Activated naive CD4-positive, alpha-beta T cell treated with anti-CD3 and anti-CD28 coated beads, Interleukin-2, amount 50 U/mL, for 72 hours (primary cell): ENCODE measurements around the gene DCXR. TPM values are rescaled to one million over a fixed set of nuclear protein-coding genes. Genes with fewer than 3 reads are reported as not detected.

Source experiments
- ATAC-seq, 2 donors: fragments of 150-1000 bp; cut with Tn5 transposase; 2 replicates each; pipeline ENCODE4 v1.10.0; 2021; ENCODE audit warnings: mild to moderate bottlenecking in 2 of 2, moderate library complexity in 2 of 2
- DNase-seq, 2 donors: peaks; one replicate each; pipeline ENCODE4 v3.0.0; 2021 to 2022; ENCODE audit warnings: low spot score in 2 of 2
- H3K27ac Mint-ChIP-seq, 2 donors: one replicate each; pipeline ENCODE4 v1.8.0; 2022; ENCODE audit warnings: mild to moderate bottlenecking in 2 of 2, mixed read lengths in 2 of 2
- H3K36me3 Mint-ChIP-seq, 2 donors: one replicate each; pipeline ENCODE4 v1.8.0; 2022; ENCODE audit warnings: mixed read lengths in 2 of 2
- H3K9me3 Mint-ChIP-seq, 2 donors: one replicate each; pipeline ENCODE4 v1.8.0; 2022; ENCODE audit warnings: mixed read lengths in 2 of 2
- total RNA-seq, 2 donors: library from RNA; stranded (reverse); gene quantifications; one replicate each; pipeline ENCODE4 v1.2.3, GENCODE V29; 2022

Gene DCXR
- total RNA-seq, 2 donors from 2014 or later, result 85.5 to 128 TPM

DNA sequence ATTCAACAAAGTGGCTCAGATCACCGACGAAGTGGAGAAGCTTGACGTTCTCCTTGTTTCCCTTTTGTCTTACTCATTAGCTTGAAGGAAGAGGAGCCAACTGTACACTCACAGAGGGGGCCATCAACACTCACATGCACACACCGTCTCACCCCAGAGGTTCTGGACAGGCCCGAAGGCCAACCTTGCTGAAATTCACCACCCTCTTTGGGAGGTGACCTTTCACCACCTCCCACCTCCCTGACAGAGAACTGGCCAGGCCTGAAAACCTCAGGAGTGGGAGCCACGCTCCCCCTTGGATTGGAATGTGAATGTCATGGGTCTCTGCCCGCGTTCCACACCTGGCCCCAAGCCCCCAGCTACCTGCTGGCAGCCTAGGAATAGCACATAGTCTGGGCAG, 2.0 kb downstream of the DCXR start:
- no peaks in the 10 kb centered on the region for H3K9me3 Mint-ChIP-seq
- H3K27ac Mint-ChIP-seq, result no peak overlapping the region
- ATAC-seq, result no peak
- no peaks in the 10 kb centered on the region for H3K36me3 Mint-ChIP-seq
- DNase-seq, result no peak

GRCh38 chr17:82034371-82035011, 3.0 kb downstream of the DCXR start:
- DNase-seq, result no peak
- H3K9me3 Mint-ChIP-seq, result no peaks in the 10 kb centered on the region
- H3K27ac Mint-ChIP-seq, result no peak overlapping the region
- H3K36me3 Mint-ChIP-seq, result no peaks in the 10 kb centered on the region
- no peak for ATAC-seq

- no peak overlapping the region for H3K27ac Mint-ChIP-seq
- H3K9me3 Mint-ChIP-seq, result no peaks in the 10 kb centered on the region
- H3K36me3 Mint-ChIP-seq, result no peaks in the 10 kb centered on the region
- ATAC-seq, result no peak
- DNase-seq, result no peak
Measured at GRCh38 chr17:82033359-82034085, 4.0 kb downstream of the DCXR start.

DNA sequence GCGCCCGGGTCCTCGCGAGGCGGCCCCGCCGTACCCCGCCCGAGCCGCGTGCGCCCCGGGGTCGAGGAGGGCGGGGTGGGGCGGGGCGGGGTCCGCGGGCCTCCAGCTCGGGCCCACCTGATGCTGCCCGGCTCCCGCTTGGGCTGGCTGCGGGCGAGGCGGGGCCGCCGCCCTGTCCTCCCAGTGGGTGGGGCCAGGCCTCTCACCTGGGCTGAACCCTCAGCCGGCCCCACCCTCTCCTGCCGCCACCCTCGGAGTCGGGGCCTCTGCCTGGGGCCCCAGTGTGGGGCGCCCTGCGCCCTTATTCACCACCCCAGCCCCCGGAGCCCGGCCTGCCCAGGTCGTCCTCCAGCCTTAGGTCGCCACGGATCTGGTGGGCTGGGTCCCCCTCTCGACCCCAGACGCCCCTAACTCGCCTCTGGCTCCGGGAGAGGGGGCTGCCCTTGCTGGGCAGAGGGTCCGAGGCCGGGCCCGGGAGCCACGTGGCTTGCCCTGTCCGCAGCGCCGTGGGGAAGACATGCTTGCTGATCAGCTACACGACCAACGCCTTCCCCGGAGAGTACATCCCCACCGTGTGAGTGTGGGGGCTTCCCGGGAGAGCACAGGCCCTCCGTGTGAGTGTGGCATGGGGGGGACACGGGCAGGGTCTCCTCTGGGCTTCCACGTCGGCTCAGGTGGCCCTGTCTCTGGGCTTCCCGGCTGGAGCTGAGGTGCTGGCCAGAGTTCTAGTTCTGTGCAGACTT, 5.4 kb downstream of the DCXR start:
- peak; percentile 11 to 72 for ATAC-seq
- no peak overlapping the region for H3K27ac Mint-ChIP-seq
- DNase-seq, result peak in 1 of 2 donors; percentile 69

GRCh38 chr17:82031303-82031884, 6.1 kb downstream of the DCXR start, which contains the start of gene RAC3:
TSS of gene RAC3 (plus strand) at chr17:82031678. CDS start at chr17:82031762, 84 bp downstream.
- Mint-ChIP-seq H3K36me3 (no peaks in the 10 kb centered on the region), H3K9me3 (no peaks in the 10 kb centered on the region), H3K27ac (no peak within 1 kb of the TSS)
- peak in 1 of 2 donors; percentile 41 for ATAC-seq
- DNase-seq, result no peak

More for the DNA sequence above, 5.4 kb downstream of the DCXR start:
- Mint-ChIP-seq H3K9me3 (no peaks in the 10 kb centered on the region), H3K36me3 (no peaks in the 10 kb centered on the region)

DNA sequence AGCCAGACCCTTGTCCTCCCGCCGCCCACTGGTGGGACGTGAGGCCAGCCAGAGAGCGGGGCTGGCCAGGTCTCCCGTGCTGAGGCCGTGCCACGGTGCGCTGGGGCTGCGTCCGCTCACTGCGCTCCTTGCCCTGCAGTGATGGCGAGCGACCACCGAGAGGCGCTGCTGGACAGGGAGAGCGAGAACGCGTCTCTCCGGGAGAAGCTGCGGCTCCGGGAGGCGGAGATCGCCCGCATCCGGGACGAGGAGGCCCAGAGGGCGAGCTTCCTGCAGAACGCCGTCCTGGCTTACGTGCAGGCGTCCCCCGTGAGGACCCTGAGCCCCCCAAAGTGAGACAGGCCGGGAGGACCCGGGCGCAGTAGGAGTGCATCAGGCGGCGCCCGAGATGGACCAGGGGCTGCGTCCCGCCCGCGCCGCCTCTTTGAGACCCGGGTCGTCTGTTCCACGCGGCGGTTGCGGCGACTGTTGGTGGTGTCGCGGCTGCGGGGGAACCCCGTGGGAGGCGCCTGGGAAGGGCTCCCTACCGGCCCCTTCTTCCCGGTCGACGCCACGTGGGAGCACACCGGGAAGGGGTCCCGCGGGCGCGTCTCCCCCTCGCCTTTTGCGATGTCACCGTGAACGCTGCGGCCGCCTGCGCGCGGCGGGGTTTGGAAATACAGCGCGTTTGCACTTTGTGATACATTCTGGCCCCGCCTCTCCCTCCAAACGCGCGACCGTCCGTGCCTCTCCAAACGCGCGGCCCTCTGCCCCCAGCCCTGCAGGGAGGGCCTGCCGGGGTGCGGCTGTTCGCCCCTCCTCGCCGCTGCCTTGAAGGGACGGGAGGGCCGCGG, 6.8 kb downstream of the DCXR start:
- ATAC-seq (peak; percentile 71 to 85), DNase-seq (peak; percentile 86 to 92)
- H3K9me3 Mint-ChIP-seq, result no peaks in the 10 kb centered on the region
- no peak overlapping the region for H3K27ac Mint-ChIP-seq
- no peaks in the 10 kb centered on the region for H3K36me3 Mint-ChIP-seq

DNA sequence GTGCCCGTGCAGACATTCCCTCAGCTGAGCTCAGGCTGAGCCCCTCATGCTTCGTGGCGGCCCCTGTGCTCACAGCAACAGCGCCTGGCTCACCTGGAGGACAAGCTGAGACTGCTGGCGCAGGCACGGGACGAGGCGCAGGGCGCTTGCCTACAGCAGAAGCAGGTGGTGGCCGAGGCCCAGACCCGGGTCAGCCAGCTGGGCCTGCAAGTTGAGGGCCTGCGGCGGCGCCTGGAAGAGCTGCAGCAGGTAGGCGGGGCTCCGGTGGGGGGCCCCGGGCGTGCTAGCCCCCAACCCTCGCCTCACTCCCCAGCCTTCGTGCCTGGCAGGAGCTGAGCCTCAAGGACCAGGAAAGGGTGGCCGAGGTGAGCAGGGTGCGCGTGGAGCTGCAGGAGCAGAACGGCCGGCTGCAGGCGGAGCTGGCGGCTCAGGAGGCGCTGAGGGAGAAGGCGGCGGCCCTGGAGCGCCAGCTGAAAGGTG, 7.5 kb downstream of the DCXR start:
- ATAC-seq (peak; percentile 0 to 2), DNase-seq (no peak)
- no peak overlapping the region for H3K27ac Mint-ChIP-seq
- no peaks in the 10 kb centered on the region for H3K36me3 Mint-ChIP-seq
- H3K9me3 Mint-ChIP-seq, result no peaks in the 10 kb centered on the region

GRCh38 chr17:82029391-82029790, 8.1 kb downstream of the DCXR start:
- ATAC-seq (no peak), DNase-seq (no peak)
- H3K27ac Mint-ChIP-seq, result no peak overlapping the region
- H3K36me3 Mint-ChIP-seq, result no peaks in the 10 kb centered on the region
- no peaks in the 10 kb centered on the region for H3K9me3 Mint-ChIP-seq

GRCh38 chr17:82028966-82029365, 8.5 kb downstream of the DCXR start:
- H3K9me3 Mint-ChIP-seq, result no peaks in the 10 kb centered on the region
- H3K36me3 Mint-ChIP-seq, result no peaks in the 10 kb centered on the region
- no peak for DNase-seq
- no peak for ATAC-seq
- no peak overlapping the region for H3K27ac Mint-ChIP-seq

- ATAC-seq, result no peak
- no peak overlapping the region for H3K27ac Mint-ChIP-seq
- DNase-seq, result no peak
- no peaks in the 10 kb centered on the region for H3K36me3 Mint-ChIP-seq
- H3K9me3 Mint-ChIP-seq, result no peaks in the 10 kb centered on the region
Measured at GRCh38 chr17:82028246-82028645, 9.3 kb downstream of the DCXR start.

DNA sequence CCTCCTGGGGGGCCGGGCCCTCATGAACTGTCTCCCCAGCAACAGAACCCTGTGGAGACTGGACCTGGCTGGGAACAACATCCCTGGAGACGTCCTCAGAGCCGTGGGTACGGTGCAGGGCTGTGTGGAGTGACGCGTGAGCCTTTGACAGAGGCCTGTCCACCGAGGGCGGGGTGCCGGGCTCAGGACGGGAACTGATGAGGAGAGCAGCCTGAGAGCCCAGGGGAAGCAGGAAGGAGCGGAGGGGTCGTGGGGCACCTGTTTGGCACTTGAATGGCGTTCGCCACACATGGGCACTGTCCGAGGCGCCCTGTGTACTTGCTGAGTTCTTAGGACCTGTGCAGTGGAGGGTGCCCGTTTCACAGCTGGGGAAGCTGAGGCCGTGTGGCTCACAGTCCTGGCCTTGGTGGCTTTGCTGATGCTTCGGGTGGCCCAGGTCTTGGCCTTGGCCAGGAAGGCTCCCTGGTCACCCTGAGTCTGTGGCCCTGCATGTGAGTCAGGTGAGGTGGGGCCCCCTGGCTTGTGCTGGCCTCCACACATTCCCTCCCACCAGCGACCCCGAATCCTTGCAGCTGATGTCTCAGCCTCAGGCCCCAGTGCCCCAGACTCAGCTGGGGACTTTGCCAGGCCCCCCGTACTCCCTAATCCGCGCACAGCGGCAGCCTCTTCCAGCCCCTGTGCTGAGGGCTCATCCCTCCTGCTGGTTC, 11.9 kb downstream of the DCXR start:
- Mint-ChIP-seq H3K9me3 (no peaks in the 10 kb centered on the region), H3K36me3 (no peaks in the 10 kb centered on the region), H3K27ac (no peak overlapping the region)
- DNase-seq (no peak), ATAC-seq (no peak)

- DNase-seq, result no peak
- no peak for ATAC-seq
- H3K36me3 Mint-ChIP-seq, result no peaks in the 10 kb centered on the region
- H3K9me3 Mint-ChIP-seq, result no peaks in the 10 kb centered on the region
- H3K27ac Mint-ChIP-seq, result no peak overlapping the region
Measured at GRCh38 chr17:82024859-82025258, 12.6 kb downstream of the DCXR start.

DNA sequence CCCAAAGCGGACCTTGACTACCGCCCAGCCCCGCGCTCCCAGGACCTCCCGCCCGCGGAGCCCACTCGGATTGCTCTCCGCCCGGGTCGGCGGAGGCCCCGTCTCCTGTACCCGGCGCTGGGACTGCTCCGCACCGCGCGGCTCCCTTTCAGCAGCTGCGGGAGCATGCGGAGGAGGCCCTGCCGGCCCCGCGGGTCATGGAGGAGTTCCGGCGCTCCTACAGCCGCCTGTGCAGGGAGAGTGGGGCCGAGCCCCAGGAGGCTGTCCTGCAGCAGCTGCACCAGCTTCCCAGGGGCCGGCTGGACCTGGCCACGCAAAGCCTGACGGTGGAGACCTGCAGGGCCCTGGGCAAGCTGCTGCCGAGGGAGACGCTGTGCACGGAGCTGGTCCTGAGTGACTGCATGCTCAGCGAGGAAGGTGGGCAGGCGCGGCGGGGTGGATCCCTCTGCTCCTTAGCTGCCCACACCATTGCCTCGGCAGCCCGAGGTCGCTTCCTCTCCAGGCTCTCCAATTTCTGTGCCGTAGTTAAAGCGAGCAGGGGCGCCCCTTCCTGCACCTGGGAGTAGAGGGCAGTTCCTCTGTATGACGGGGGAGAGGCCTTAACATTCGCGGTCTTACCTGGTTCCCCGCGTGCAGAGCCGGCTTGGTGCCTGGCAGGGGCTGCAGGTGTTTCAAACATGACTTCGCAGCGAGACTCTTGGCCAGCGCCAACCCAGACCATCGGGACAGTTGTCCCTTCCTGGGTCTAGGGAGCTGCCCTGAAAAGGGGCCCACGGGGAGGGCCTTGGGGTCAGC, 13.9 kb downstream of the DCXR start:
- ATAC-seq (no peak), DNase-seq (peak in 1 of 2 donors; percentile 41)
- Mint-ChIP-seq H3K9me3 (no peaks in the 10 kb centered on the region), H3K27ac (peak overlapping the region in 1 of 2 donors; percentile 41), H3K36me3 (no peaks in the 10 kb centered on the region)

DNA sequence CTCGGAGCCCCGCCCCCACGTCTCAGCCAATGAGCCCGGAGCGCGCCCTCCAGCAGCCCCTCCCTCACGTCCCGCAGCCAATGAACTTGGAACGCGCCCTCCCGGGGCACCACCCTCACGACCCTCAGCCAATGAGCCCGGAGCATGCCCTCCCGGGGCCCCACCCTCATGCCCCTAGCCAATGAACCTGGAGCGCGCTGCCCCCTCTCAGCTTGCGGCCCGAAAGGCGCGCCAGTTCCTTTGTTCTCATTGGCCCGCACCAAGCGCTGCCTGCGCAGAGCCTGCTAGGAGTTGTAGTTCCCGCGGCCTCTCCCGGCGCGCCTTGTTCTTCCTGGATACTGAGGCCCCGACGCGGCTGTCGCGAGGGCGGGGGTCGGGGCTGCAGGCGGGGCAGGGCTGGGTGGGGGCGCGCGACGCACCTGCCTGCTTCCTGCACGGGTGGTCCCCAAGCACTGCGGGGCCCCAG, 14.5 kb downstream of the DCXR start, which contains the start of gene LRRC45:
LRRC45 (plus strand) TSS at position 325 of the 466 bp plus-strand sequence. CDS start 339 bp downstream, outside the sequence.
- H3K36me3 Mint-ChIP-seq, result no peaks in the 10 kb centered on the region

More for the DNA sequence above, 14.5 kb downstream of the DCXR start, which contains the start of gene LRRC45:
- no peaks in the 10 kb centered on the region for H3K9me3 Mint-ChIP-seq
- DNase-seq (peak; percentile 100), ATAC-seq (peak; percentile 94)
- H3K27ac Mint-ChIP-seq, result peak within 1 kb of the TSS in 1 of 2 donors; percentile 84
